GM21367 (cell line): ENCODE measurements around the gene NPR1.
"Not testable (repeated sequence)": the region's sequence is repeated elsewhere in the genome, so short reads cannot be mapped to it uniquely, and the experiment has no call there.

Experiments used
- ATAC-seq: cut with Tn5 transposase; IDR thresholded peaks from one replicate; pipeline ENCODE4 v1.9.1; 2021; ENCODE audit not compliant: unreplicated experiment

NPR1 gene

DNA sequence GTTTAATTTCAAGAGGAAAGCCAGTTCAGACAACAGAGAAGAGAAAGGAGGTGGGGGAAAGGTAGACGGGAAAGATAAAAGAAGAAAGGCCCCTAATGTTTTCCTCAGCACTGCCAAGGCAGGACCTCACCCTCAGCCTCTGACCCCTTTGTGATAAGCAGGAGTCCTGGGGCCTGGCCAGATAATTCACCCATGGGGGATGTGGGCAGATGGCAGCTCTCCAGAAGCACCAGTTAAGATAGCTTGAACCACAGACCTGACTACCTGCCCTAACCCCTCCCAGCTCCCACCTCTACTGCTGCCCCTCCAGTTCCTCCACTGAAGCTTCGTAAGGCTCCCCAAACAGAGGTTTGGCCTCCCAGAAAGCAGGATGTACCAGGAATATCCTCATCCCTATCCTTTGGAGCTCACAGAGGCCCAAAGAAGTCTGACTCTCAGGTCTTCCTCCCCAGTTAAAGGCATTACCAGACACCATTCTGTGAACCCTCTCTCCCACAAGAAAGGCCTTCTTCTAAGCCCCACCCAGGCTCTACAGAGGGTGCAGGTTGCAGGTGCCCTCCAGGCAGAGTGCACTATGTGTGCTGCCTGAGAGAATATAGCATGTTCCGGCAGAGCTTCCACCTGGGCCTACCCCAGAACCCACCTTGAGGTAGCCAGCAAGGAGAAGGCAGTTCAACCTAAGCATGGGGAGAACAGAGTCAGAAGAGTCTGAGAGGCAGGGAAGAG, 29.2 kb upstream of the NPR1 start:
- no peak for ATAC-seq

DNA sequence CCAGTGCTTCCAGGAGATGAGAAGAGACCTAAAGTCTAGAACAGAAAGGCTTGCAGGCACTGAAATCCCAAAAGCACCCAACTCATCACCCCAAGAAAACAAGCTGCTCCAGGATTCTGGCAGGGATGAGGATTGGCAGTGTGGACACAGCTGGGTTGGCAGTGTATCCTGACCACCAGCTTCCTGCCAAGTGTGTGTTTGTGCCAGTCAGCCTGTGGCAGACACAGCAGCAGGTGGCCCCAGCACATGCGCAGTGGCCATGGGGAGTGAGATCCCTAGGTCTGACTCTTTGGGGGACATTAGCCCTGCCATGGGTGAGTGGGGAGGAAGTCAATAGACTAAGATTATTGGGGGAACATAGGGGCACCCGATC, 28.6 kb upstream of the NPR1 start:
- ATAC-seq: no peak

DNA sequence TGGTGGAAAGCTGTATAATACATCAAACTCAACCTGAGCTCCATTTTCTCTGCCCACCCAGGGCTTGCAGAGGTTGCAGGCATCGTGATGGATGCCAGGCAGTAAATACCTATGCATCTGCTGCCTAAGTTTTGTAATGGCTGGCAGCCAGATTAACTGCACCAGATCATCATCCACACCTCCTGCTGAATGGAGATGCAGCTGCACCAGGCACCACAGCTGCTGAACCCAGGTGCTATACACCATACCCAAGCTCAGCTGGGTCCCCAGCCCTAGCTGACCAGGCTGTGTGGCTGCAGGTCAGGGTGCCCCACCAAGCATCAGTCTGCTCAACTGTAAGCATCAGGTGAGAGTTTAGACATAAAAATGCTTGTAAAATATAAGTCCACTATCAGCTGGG, 26.7 kb upstream of the NPR1 start:
- ATAC-seq: no peak

DNA sequence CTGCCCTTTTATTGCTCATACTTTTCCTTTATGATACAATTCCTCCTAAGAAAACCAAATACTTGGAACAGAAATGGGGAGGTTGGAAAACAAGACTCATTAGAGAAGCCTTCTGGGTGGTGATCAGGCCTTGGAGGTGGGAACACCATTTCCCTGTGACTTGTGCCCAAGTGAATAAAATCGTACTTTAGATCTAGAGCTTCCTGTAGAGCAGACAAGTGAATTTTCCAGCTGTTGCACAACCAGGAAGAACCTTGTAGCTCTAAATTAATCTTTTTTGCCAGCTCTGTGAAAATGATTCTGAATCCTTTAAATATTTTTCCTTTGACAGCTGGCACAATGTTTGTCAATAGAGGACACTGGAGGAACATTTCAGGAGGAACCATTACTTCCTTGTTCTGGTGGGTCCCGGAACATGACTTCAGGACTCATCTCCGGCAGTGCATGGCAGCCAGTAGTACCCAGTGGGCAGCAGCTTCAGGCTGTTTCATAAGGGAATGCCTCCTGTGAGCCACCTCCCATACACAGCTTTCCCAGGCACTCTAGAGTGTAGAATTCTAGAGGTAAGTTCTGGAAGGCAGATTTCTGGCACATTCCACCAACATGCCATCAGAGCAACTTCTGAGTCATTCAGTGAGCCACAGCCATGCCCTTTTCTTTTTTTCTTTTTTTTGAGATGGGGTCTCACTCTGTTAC, 25.5 kb upstream of the NPR1 start:
- no peak for ATAC-seq

DNA sequence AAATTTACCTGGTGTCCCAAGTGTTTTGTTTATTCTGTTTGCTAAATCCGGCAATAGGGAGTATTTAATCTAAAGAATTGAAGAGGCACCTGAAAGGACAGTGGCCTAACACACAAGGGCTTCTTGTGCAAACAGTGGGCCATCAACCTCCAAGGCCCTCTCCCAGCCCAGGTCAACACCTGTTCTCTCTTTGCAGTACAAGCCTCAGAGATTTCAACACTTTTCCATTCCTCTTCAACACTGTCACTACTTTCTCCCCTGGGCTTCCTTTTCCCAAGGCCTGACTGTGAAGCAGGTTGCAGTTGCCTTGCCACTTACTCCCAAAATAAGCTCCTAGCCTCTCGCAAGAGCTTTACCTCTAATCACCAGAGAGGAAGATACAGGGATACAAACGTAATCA, 23.2 kb upstream of the NPR1 start:
- no peak for ATAC-seq

DNA sequence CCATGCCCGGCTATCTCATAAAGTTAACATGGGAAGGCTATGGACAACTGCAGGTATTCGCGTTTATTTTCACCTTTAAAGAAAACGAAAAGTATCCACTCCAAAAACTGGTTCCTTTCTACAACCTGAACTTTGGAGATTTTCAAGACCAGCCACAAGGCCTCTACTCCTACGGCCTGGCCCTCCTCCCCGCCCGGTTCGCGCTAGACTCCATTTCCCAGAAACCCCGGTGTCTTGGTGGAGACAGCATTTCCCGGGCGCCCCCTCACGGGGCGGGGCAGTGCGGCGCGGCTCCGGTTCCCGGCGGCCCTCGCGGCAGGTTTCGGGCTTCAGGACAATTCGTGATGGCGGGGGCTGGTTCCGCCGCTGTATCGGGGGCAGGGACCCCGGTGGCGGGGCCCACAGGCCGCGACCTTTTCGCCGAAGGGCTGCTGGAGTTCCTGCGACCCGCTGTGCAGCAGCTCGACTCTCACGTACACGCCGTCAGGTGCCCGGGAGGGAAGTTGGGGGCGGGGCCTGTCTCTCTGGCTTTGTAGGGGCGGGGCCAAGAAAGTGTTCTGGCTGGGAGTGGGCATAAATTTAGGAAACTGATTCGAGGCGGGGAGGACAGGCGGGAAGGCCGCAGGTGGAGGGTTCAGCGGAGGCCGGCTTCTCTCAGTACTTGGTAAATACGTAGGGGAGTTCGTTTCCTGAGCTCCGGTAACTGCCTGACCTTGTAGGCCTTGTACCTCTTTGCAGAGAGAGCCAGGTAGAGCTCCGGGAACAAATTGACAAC, 19.9 kb upstream of the NPR1 start, which contains the start of gene SNAPIN:
SNAPIN (plus strand) TSS at position 304 of the 775 bp plus-strand sequence; CDS start at position 345, 41 bp downstream.
- peak; percentile 73 for ATAC-seq

DNA sequence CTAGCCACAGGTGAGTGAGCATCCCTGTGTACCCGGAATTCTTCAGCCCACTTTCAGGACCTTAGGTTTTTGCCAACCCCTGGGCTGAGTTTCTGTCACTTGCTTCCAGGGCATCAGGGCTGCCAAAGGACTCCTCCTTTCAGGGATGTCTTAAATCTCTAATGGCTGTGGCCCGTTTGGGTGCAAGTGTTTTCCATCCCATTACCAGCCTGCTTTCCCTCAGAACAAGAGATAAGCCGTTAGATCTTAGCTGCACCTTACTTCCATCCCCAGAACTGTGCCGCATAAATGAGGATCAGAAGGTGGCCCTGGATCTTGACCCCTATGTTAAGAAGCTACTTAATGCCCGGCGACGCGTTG, 19.3 kb upstream of the NPR1 start:
- no peak for ATAC-seq

DNA sequence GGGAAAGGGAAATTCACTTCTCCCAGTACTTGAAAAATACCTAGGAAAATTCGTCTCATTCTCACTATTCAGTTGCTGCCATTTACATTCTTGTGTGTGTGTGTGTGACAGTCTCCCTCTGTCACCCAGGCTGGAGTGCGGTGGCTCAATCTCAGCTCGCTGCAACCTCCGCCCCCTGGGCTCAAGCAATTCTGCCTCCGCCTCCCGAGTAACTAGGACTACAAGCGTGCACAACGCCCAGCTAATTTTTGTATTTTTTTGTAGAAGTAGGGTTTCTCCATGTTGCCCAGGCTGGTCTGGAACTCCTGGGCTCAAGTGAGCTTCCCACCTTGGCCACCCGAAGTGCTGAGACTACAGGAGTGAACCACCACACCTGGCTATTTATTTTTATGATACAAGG, 18.8 kb upstream of the NPR1 start:
- ATAC-seq: no peak

DNA sequence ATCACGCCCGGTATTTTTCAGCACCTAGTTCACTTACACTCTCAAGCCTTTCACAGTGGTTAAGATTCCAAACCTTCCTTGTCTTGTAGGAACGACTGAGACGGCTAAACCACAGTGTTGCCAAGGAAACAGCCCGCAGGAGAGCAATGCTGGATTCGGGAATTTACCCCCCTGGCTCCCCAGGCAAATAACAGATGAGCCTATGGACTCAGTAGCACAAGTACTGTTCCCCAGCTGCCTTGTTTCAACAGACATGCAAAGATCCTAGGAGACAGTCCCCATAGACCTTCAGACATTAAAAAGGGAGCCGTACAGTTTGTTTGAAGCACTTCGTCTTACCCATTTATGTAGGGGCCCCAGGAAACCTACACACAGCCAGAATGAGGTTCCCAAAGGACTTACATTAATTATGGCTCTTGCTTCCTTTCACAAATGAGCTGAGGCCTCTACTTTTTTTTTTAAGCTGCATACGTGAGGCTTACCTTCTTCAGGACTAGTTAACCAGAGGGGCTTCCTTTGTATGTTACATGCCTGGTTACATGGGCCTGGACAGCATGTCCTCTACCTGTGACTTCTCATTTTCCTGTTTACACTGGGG, 17.3 kb upstream of the NPR1 start:
- ATAC-seq: no peak

DNA sequence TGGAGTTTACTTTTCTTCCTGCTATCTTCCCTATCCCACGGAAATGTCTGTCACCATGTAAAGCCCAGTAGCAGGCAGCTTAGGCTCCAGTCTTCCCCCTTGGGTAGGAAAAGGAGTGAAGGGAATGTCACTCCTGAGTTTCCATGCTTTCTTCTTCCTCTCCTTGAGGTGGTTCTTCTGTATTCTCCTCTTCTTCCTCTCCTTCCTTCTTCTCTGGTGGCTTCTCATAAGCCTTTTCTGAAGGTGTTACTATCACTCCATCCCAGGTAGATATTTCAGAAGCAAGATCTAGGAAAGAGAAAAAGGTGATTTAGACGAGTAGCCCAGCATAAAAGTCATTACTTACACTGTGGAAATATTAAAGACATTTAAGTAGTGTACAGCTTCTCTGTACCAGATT, 16.2 kb upstream of the NPR1 start:
- ATAC-seq: no peak

DNA sequence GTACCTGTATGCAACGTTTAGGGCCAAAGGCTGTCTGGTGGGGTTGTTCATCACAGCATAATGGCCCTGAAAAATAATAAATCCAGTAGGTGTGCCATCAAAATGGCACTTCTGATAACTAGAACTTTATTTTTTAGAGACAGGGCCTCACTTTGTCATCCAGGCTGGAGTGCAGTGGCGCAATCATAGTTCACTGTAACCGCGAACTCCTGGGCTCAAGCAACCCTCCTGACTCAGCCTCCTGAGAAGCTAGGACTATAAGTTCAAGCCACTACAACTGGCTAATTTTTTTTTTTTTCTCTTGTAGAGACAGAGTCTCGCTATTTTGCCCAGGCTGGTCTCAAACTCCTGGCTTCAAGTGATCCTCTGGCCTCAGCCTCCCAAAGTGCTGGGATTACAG, 15.3 kb upstream of the NPR1 start:
- no peak for ATAC-seq

DNA sequence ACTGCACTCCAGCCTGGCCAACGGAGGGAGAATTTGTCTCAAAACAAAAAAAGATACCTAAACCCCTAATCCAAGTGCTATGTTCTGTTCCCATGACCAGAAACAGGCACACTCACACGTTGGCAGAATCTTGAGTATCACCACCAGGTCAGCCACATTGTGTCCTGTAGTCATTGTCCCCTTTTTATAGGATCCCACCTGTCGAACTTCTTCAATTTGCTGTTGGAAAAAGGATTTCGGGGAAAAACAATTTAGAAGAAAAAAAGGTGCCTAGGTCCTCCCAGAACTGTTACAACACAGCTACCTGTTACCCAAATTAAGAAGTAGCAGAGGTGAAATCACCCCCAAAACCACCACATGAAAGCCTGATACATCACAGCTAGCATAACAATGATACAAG, 11.0 kb upstream of the NPR1 start:
- no peak for ATAC-seq

DNA sequence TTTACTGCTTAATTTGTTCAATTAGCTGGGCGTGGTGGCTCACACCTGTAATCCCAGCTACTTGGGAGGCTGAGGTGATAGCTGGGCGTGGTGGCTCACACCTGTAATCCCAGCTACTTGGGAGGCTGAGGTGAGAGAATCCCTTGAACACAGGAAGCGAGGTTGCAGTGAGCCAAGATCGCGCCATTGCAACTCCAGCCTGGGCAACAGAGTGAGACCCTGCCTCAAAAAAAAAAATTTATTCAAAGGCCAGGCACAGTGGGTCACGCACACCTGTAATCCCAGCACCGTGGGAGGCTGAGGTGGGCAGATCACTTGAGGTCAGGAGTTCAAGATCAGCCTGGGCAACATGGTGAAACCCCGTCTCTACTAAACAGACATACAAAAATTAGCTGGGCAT, 9.8 kb upstream of the NPR1 start:
- not testable (repeated sequence) for ATAC-seq

DNA sequence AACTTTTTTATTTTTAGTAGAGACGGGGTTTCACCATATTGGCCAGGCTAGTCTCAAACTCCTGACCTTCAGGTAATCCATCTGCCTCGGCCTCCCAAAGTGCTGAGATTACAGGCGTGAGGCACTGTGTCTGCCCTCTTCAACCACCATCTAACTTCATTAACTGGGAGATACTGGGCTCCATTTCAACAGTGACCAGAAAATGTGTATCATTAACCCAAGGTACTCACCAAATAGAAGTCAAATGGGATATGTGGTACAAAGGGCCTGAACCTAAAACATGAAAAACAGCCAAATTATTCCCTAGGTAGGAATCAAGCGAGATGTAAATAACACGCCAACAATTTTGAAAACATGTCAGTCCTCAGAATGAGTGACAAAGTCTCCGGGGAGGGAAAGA, 8.9 kb upstream of the NPR1 start:
- no peak for ATAC-seq

DNA sequence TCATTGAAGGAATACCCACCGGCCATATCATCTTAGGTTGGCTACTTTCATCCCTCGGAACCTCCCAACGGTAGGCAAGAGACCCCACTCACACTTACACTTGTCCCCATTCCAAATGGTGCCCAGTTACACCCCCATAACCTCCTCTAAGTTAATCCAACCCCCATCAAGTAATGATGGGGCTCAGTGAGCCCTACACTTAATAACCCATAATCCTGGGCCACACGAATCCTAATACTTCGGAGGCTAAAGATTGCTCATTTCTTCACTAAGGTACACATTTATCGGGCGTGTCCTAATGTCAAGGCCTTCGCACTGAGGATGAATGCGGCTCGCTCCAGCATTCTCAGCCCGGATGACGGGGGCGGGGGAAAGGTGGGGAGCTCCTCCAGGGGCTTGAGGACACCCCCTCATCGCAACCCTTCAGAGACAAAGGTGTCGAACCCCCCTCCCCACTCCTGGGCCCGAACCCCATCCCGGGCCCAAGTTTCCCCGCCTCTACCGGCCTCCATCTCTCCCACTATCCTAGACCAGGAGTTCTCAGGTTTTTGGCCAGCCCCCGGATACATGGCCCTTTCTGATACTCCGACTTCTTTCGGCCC, 8.1 kb upstream of the NPR1 start:
- no peak for ATAC-seq

DNA sequence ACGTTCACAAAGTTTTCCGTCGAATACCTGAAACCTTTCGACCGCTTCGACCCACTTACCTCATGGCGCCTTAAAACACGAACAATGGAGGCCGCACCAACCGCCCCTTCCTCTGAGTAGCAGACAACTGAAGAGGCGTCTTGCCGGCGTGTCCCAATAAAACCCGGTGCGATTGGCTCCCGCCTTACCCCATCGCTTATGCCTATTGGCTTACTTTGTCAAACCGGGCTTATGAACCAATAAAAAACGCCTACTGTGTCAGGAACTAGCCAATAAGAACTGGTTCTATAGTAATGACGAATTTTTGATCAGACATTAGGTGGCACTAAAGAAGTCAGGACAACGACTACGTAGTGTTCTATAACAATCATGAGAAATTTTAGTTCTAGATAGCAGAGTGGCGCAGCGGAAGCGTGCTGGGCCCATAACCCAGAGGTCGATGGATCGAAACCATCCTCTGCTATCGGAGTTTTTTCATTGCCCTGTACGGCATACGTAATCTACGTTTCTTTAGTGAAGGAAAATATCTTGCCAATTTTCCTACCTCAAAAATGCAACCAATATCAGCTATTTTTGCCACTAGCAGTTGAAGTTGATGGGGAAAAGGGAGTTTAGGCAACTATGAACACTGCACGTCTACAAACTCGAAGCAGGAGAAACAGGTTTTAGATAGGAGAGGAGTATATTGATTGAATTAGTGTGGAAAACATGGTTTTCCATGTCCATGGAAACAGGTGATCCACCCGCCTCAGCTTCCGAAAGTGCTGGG, 7.4 kb upstream of the NPR1 start, which contains the start of gene ILF2:
ILF2 (minus strand) TSS at position 135 of the 769 bp plus-strand sequence; CDS start at position 64, 71 bp downstream.
- peak; percentile 88 for ATAC-seq

DNA sequence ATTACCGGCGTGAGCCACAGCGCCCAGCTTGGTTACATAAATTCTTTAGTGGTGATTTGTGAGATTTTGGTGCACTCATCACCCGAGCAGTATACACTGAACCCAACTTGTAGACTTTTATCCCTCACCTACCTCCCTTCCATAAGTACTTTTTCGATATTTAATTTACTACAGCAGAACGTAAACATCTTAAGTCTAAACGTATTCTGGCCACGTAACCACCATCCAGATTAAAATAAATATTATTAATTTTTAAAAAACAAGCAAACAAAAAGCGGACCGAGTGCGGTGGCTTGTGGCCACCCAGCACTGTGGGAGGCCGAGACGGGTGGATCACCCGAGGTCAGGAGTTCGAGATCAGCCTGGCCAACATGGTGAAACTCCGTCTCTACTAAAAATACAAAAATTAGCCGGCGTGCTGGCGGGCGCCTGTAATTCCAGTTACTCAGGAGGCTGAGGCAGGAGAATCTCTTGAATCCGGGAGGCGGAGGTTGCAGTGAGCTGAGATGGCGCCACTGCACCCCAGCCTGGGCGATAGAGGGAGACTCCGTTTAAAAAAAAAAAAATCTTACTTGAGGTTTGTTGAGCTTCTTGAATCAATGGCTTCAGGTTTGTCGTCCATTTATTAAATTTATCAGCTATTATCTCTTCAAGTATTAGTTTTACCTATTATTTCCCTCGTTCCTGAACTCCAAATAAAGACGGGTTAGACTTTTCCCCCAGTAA, 6.7 kb upstream of the NPR1 start:
- peak; percentile 11 for ATAC-seq

DNA sequence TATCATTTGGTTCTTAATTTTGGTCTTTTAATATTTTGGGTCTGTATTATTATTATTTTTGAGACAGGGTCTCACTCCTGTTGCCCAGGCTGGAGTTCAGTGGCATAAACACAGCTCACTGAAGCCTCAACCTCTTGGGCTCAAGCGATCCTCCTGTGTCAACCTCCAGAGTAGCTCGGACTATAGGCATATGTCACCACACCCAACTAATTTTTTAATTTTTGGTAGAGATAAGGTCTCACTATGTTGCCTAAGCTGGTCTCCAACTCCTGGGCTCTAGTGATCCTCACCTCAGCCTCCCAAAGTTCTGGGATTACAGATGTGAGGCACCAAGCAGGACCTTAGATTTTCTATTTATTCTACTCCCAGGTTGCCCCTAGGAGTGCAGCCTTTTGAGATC, 5.0 kb upstream of the NPR1 start:
- ATAC-seq: no peak

DNA sequence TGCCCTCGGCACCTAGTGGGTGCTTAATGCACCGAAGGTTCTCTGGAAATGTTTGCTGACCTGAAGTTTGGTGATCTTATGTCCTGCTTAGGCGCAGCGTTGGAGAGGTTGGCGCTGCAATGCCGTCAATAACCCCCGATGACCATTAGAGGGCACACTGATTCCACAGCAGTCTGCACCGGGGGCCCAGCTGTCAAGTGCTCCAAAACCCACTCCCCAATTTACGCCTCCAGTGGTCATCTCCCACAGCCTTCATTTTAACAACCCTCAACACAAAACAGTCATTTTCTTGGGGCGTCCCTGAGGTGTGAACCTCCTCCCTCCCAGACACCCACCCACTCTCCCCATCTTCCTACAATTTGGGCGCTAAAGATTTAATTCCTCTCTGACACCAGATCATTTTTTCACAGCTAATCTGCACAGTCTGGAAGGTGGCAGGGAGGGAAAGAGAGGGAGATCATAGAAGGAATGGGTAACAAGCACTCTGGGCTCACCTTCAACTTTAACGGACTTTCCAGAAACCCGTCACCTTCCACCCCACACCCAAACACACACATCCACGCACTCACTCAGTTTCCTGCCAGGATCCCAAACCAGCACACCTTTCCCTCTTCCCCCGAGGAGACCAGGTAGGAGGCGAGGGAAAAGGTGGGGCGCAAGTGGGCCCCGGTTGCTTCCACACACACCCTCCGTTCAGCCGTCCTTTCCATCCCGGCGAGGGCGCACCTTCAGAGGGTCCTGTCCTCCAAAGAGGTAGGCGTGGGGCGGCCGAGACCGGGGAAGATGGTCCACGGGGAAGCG, 570 bp upstream of the NPR1 start:
- no peak for ATAC-seq
